Naive thymus-derived CD4-positive, alpha-beta T cell (primary cell): ENCODE data around the gene GPATCH2L. TPM values are rescaled to one million over a fixed set of nuclear protein-coding genes. Genes with fewer than 3 reads are reported as not detected.

Experiments
- ATAC-seq: fragments of 150-1000 bp; cut with Tn5 transposase; 2 replicates; pipeline ENCODE4 v1.10.0; 2021; ENCODE audit warnings: mild to moderate bottlenecking, moderate library complexity
- CTCF ChIA-PET: fragments of 350-600 bp; sonication (Branson Sonifier 250); formaldehyde crosslinking; loops from one replicate; lab custom pipeline; 2021; ENCODE audit warnings: antibody characterized with exemption; lab: Charles Lee
- POLR2A ChIA-PET: fragments of 350-600 bp; sonication (Branson Sonifier 250); formaldehyde crosslinking; loops from one replicate; lab custom pipeline; 2021; ENCODE audit warnings: antibody characterized with exemption, inconsistent platforms; lab: Charles Lee
- DNase-seq, 9 donors: peaks; one replicate each; pipeline versions ENCODE4 v3.0.0 to v3.0.0-alpha.2; 2020 to 2022; ENCODE audit warnings: mixed read lengths in 1 of 9
- H3K27ac ChIP-seq: one replicate; pipeline ENCODE4 v1.7.0; 2013; ENCODE audit warnings: mild to moderate bottlenecking, low read depth, low read length, moderate library complexity
- H3K27me3 ChIP-seq, 2 donors: one replicate each; pipeline ENCODE4 v1.7.0; 2013; ENCODE audit warnings: low read length in 2 of 2, mild to moderate bottlenecking in 2 of 2, moderate library complexity in 2 of 2; ENCODE audit not compliant: control insufficient read depth in 2 of 2, insufficient read depth in 2 of 2
- H3K36me3 ChIP-seq, 3 experiments: 1 replicate in 2 of 3; 2 replicates in 1 of 3; pipeline ENCODE4 v1.7.0; 2013; ENCODE audit warnings: low read length in 3 of 3, mild to moderate bottlenecking in 3 of 3, moderate library complexity in 1 of 3; ENCODE audit not compliant: insufficient read depth in 3 of 3, control insufficient read depth in 2 of 3
- H3K4me1 ChIP-seq, 2 donors: one replicate each; pipeline ENCODE4 v1.7.0; 2013; ENCODE audit warnings: low read length in 2 of 2, mild to moderate bottlenecking in 2 of 2, moderate library complexity in 1 of 2; ENCODE audit not compliant: control insufficient read depth in 2 of 2, insufficient read depth in 2 of 2
- H3K4me3 ChIP-seq: 2 replicates; pipeline ENCODE4 v1.7.0; 2013; ENCODE audit warnings: mild to moderate bottlenecking, low read length
- H3K9me3 ChIP-seq, 3 experiments: 1 replicate in 2 of 3; 2 replicates in 1 of 3; pipeline ENCODE4 v1.7.0; 2013; ENCODE audit warnings: low read length in 3 of 3; ENCODE audit not compliant: control insufficient read depth in 2 of 3
- H3K27ac Mint-ChIP-seq, 9 donors: one replicate each; pipeline ENCODE4 v1.8.0; 2020 to 2022; ENCODE audit warnings: mixed read lengths in 9 of 9, mild to moderate bottlenecking in 8 of 9, moderate library complexity in 5 of 9, inconsistent platforms in 2 of 9
- H3K27me3 Mint-ChIP-seq, 5 donors: one replicate each; pipeline ENCODE4 v1.8.0; 2021 to 2022; ENCODE audit warnings: mixed read lengths in 5 of 5, mild to moderate bottlenecking in 1 of 5
- H3K36me3 Mint-ChIP-seq, 5 donors: one replicate each; pipeline ENCODE4 v1.8.0; 2020 to 2022; ENCODE audit warnings: mixed read lengths in 5 of 5, mild to moderate bottlenecking in 3 of 5, inconsistent platforms in 1 of 5
- H3K4me1 Mint-ChIP-seq, 7 donors: one replicate each; pipeline ENCODE4 v1.8.0; 2020 to 2022; ENCODE audit warnings: mixed read lengths in 7 of 7, mild to moderate bottlenecking in 3 of 7, inconsistent platforms in 1 of 7
- H3K4me3 Mint-ChIP-seq, 10 donors: one replicate each; pipeline ENCODE4 v1.8.0; 2020 to 2022; ENCODE audit warnings: mild to moderate bottlenecking in 10 of 10, mixed read lengths in 10 of 10, moderate library complexity in 6 of 10, inconsistent platforms in 2 of 10
- H3K9me3 Mint-ChIP-seq, 11 donors: one replicate each; pipeline ENCODE4 v1.8.0; 2020 to 2022; ENCODE audit warnings: mixed read lengths in 11 of 11, mild to moderate bottlenecking in 4 of 11, inconsistent platforms in 1 of 11, moderate library complexity in 1 of 11
- intact Hi-C, 2 donors: fragments of 100-400 bp; cut with micrococcal nuclease; formaldehyde crosslinking; loops; one replicate each; pipeline ENCODE4 v1.15.1; 2023
- polyA plus RNA-seq, 2 donors: library from polyadenylated mRNA; unstranded; fragments of 300-500 nt; fragmentation: Illumina TruSeq; gene quantifications; one replicate each; pipeline ENCODE4 v1.2.3, GENCODE V29; 2021
- total RNA-seq, 6 experiments: library from RNA in 5 of 6; stranded (reverse) in 5 of 6; gene quantifications; 1 replicate in 5 of 6; 2 replicates in 1 of 6; pipeline ENCODE4 v1.2.3 and lab custom pipeline; 2021 to 2026

GPATCH2L gene
- total and polyA plus RNA-seq, 7 experiments from 2014 or later, result 8.7 to 83.1 (median 60.6) TPM

GRCh38 chr14:76204461-76205230, 52.9 kb downstream of the GPATCH2L start:
- Mint-ChIP-seq H3K4me3 (no peak overlapping the region), H3K27ac (no peak overlapping the region), H3K4me1 (peaks cover 0 to 11% (median 0%) of the 10 kb centered on the region in 7 donors), H3K27me3 (no peaks in the 10 kb centered on the region), H3K36me3 (peaks cover 11 to 56% (median 36%) of the 10 kb centered on the region in 5 donors), H3K9me3 (no peaks in the 10 kb centered on the region)
- H3K27ac ChIP-seq, result no peak overlapping the region
- intact Hi-C loops, result no loop called here
- ChIA-PET POLR2A (no interaction called here), CTCF (no interaction called here)
- DNase-seq (no peak), ATAC-seq (no peak)
- H3K27me3 ChIP-seq, result no peaks in the 10 kb centered on the region
- H3K36me3 ChIP-seq, result peaks cover 4 to 34% (median 13%) of the 10 kb centered on the region in 3 experiments
- H3K4me3 ChIP-seq, result no peak overlapping the region
- no peaks in the 10 kb centered on the region for H3K9me3 ChIP-seq
- H3K4me1 ChIP-seq, result no peaks in the 10 kb centered on the region

GRCh38 chr14:76205708-76206107, 54.0 kb downstream of the GPATCH2L start:
- Mint-ChIP-seq H3K4me3 (no peak overlapping the region), H3K36me3 (peaks cover 11 to 46% (median 25%) of the 10 kb centered on the region in 5 donors), H3K27ac (no peak overlapping the region), H3K4me1 (peaks cover 0 to 10% (median 0%) of the 10 kb centered on the region in 7 donors), H3K9me3 (peaks cover 0 to 2% (median 0%) of the 10 kb centered on the region in 11 donors), H3K27me3 (no peaks in the 10 kb centered on the region)
- H3K27ac ChIP-seq, result no peak overlapping the region
- peaks cover under 1 to 27% (median 9%) of the 10 kb centered on the region in 3 experiments for H3K36me3 ChIP-seq
- no peaks in the 10 kb centered on the region for H3K27me3 ChIP-seq
- no peaks in the 10 kb centered on the region for H3K9me3 ChIP-seq
- DNase-seq (no peak), ATAC-seq (no peak)
- ChIA-PET CTCF (no interaction called here), POLR2A (no interaction called here)
- H3K4me3 ChIP-seq, result no peak overlapping the region
- intact Hi-C loops, result no loop called here
- H3K4me1 ChIP-seq, result no peaks in the 10 kb centered on the region

GRCh38 chr14:76208340-76208739, 56.6 kb downstream of the GPATCH2L start:
- peaks cover 0 to 6% (median 0%) of the 10 kb centered on the region in 3 experiments for H3K36me3 ChIP-seq
- CTCF ChIA-PET, result no interaction called here
- H3K4me3 ChIP-seq, result no peak overlapping the region
- Mint-ChIP-seq H3K9me3 (peaks cover 0 to 10% (median 5%) of the 10 kb centered on the region in 11 donors), H3K27me3 (no peaks in the 10 kb centered on the region), H3K27ac (peak overlapping the region in 1 of 9 donors; percentile 47), H3K4me1 (peaks cover 0 to 5% (median 2%) of the 10 kb centered on the region in 7 donors), H3K4me3 (no peak overlapping the region), H3K36me3 (peaks cover 6 to 22% (median 13%) of the 10 kb centered on the region in 5 donors)
- no peaks in the 10 kb centered on the region for H3K9me3 ChIP-seq
- ATAC-seq (no peak), DNase-seq (no peak)
- no peaks in the 10 kb centered on the region for H3K4me1 ChIP-seq
- intact Hi-C loops, result no loop called here
- H3K27me3 ChIP-seq, result no peaks in the 10 kb centered on the region
- POLR2A ChIA-PET, result no interaction called here
- no peak overlapping the region for H3K27ac ChIP-seq

- Histone ChIP-seq H3K27ac (no peak overlapping the region), H3K27me3 (no peaks in the 10 kb centered on the region), H3K36me3 (no peaks in the 10 kb centered on the region), H3K4me3 (no peak overlapping the region), H3K4me1 (no peaks in the 10 kb centered on the region), H3K9me3 (no peaks in the 10 kb centered on the region)
- ChIA-PET POLR2A (no interaction called here), CTCF (no interaction called here)
- DNase-seq (no peak), ATAC-seq (no peak)
- Mint-ChIP-seq H3K9me3 (peaks cover 0 to 12% (median 7%) of the 10 kb centered on the region in 11 donors), H3K4me3 (no peak overlapping the region), H3K4me1 (peaks cover 0 to 4% (median 0%) of the 10 kb centered on the region in 7 donors), H3K36me3 (peaks cover 0 to 8% (median 5%) of the 10 kb centered on the region in 5 donors), H3K27ac (no peak overlapping the region), H3K27me3 (peaks cover 0 to 4% (median 0%) of the 10 kb centered on the region in 5 donors)
- intact Hi-C loops, result no loop called here
Observed at GRCh38 chr14:76212242-76212641, 60.5 kb downstream of the GPATCH2L start.

GRCh38 chr14:76217179-76217578, 65.5 kb downstream of the GPATCH2L start:
- H3K27ac ChIP-seq, result no peak overlapping the region
- ATAC-seq (no peak), DNase-seq (no peak)
- Mint-ChIP-seq H3K27ac (no peak overlapping the region), H3K9me3 (peaks cover 0 to 23% (median 10%) of the 10 kb centered on the region in 11 donors), H3K36me3 (peaks cover 0 to 13% (median 11%) of the 10 kb centered on the region in 5 donors), H3K27me3 (peaks cover 0 to 4% (median 0%) of the 10 kb centered on the region in 5 donors), H3K4me3 (no peak overlapping the region), H3K4me1 (peaks cover 0 to 1% (median 0%) of the 10 kb centered on the region in 7 donors)
- no peaks in the 10 kb centered on the region for H3K9me3 ChIP-seq
- H3K36me3 ChIP-seq, result no peaks in the 10 kb centered on the region
- CTCF ChIA-PET, result no interaction called here
- POLR2A ChIA-PET, result interaction anchor here (0.6 kb wide), 1 partner anchor 274 kb away, joined by 3 read pairs; no protein-coding TSS in a partner anchor
- no peak overlapping the region for H3K4me3 ChIP-seq
- H3K4me1 ChIP-seq, result no peaks in the 10 kb centered on the region
- no peaks in the 10 kb centered on the region for H3K27me3 ChIP-seq
- intact Hi-C loops, result no loop called here

- H3K4me1 ChIP-seq, result no peaks in the 10 kb centered on the region
- DNase-seq, result no peak
- no peak for ATAC-seq
- ChIA-PET CTCF (no interaction called here), POLR2A (no interaction called here)
- Mint-ChIP-seq H3K9me3 (peaks cover 0 to 21% (median 6%) of the 10 kb centered on the region in 11 donors), H3K4me3 (no peak overlapping the region), H3K27ac (no peak overlapping the region), H3K27me3 (peaks cover 0 to 4% (median 0%) of the 10 kb centered on the region in 5 donors), H3K4me1 (no peaks in the 10 kb centered on the region), H3K36me3 (peaks cover 0 to 13% (median 11%) of the 10 kb centered on the region in 5 donors)
- intact Hi-C loops, result no loop called here
- H3K27me3 ChIP-seq, result no peaks in the 10 kb centered on the region
- no peak overlapping the region for H3K4me3 ChIP-seq
- H3K36me3 ChIP-seq, result no peaks in the 10 kb centered on the region
- H3K9me3 ChIP-seq, result peaks cover 0 to under 1% (median 0%) of the 10 kb centered on the region in 3 experiments
- H3K27ac ChIP-seq, result no peak overlapping the region
Observed at GRCh38 chr14:76218662-76219061, 66.9 kb downstream of the GPATCH2L start.
